Panc1 (cell line): ENCODE data around the gene SLC7A9. TPM values are rescaled to one million over a fixed set of nuclear protein-coding genes. Genes with fewer than 3 reads are reported as not detected.

Experiments
- ATAC-seq: fragments of 200-7000 bp; cut with Tn5 transposase; 2 replicates; pipeline ENCODE4 v1.9.1; 2020; ENCODE audit warnings: mild to moderate bottlenecking, moderate library complexity
- BruUV-seq: library from RNA; stranded (reverse); fragments of 400-500 nt; replicated peaks from 2 replicates; lab custom pipeline; 2021; lab: Mats Ljungman, UMichigan
- CTCF ChIA-PET: fragments of 300-600 bp; sonication (Branson Sonifier 250); formaldehyde crosslinking; loops from one replicate; lab custom pipeline; 2022; ENCODE audit warnings: antibody characterized with exemption; lab: Charles Lee
- POLR2A ChIA-PET: fragments of 300-600 bp; sonication (Branson Sonifier 250); formaldehyde crosslinking; loops from one replicate; lab custom pipeline; 2022; ENCODE audit warnings: antibody characterized with exemption; lab: Charles Lee
- DNase-seq: peaks from one replicate; pipeline ENCODE4 v3.0.0-alpha.2; 2010; ENCODE audit warnings: low read depth, low spot score
- H3K27ac ChIP-seq: 2 replicates; pipeline ENCODE4 v1.5.1; 2011; ENCODE audit warnings: mild to moderate bottlenecking, low read length, inconsistent platforms
- H3K27me3 ChIP-seq: fragments of 200-500 bp; sonication (Bioruptor generic); 2 replicates; pipeline ENCODE4 v1.6.0; 2014; ENCODE audit warnings: low read length, inconsistent platforms; ENCODE audit not compliant: control insufficient read depth, insufficient read depth
- H3K36me3 ChIP-seq: fragments of 200-500 bp; sonication (Bioruptor generic); 2 replicates; pipeline ENCODE4 v1.5.1; 2014; ENCODE audit warnings: inconsistent platforms, mild to moderate bottlenecking, low read length, moderate library complexity; ENCODE audit not compliant: control insufficient read depth, insufficient read depth
- H3K4me1 ChIP-seq: 2 replicates; pipeline ENCODE4 v1.5.1; 2011; ENCODE audit warnings: inconsistent platforms, mild to moderate bottlenecking, low read length, moderate library complexity; ENCODE audit not compliant: control insufficient read depth, insufficient read depth
- H3K4me3 ChIP-seq, 2 experiments: 2 replicates each; pipeline ENCODE4 v1.5.1; 2011 to 2012; ENCODE audit warnings: low read depth in 2 of 2, low read length in 2 of 2, mild to moderate bottlenecking in 2 of 2, inconsistent platforms in 1 of 2, moderate library complexity in 1 of 2
- H3K9me3 ChIP-seq: fragments of 200-500 bp; sonication (Bioruptor generic); 2 replicates; pipeline ENCODE4 v1.5.1; 2014; ENCODE audit warnings: low read depth, mild to moderate bottlenecking, inconsistent platforms, low read length, moderate library complexity; ENCODE audit not compliant: control insufficient read depth, insufficient read depth
- CTCF ChIP-seq: fragments of 450-650 bp; IDR thresholded peaks from 2 replicates; pipeline ENCODE4 v1.5.1; 2017; ENCODE audit warnings: mild to moderate bottlenecking
- POLR2AphosphoS5 ChIP-seq: IDR thresholded peaks from 2 replicates; pipeline ENCODE4 v1.6.1; 2012; ENCODE audit warnings: mild to moderate bottlenecking, low read depth, low read length, moderate library complexity
- REST ChIP-seq, 2 experiments: IDR thresholded peaks; 2 replicates each; pipeline ENCODE4 v1.6.1; 2011 to 2012; ENCODE audit warnings: low read depth in 2 of 2, control low read depth in 1 of 2, low read length in 1 of 2, mild to moderate bottlenecking in 1 of 2, moderate library complexity in 1 of 2; ENCODE audit not compliant: insufficient read depth in 1 of 2
- SIN3A ChIP-seq: IDR thresholded peaks from 2 replicates; pipeline ENCODE4 v1.6.1; 2012; ENCODE audit warnings: low read depth, mild to moderate bottlenecking, low read length, moderate library complexity, borderline replicate concordance; ENCODE audit not compliant: insufficient read depth
- TCF7L2 ChIP-seq: IDR thresholded peaks from 2 replicates; pipeline ENCODE4 v1.6.1; 2011; ENCODE audit warnings: mild to moderate bottlenecking, low read depth, low read length, inconsistent platforms
- in situ Hi-C: cut with HindIII; loops from 2 replicates; pipeline ENCODE4 v1.10.0; 2016; ENCODE audit warnings: low sequenced_read_pairs, low pct_unique_long_range_greater_than_20kb
- intact Hi-C: fragments of 100-400 bp; cut with micrococcal nuclease; formaldehyde crosslinking; loops from one replicate; pipeline ENCODE4 v1.10.0; 2022; ENCODE audit not compliant: unreplicated experiment
- total RNA-seq: library from RNA; stranded (reverse); gene quantifications from one replicate; pipeline ENCODE4 v1.2.1, GENCODE V29; 2021; ENCODE audit not compliant: unreplicated experiment

Gene SLC7A9
- total RNA-seq, 1 experiment from 2014 or later = 0.28 TPM

GRCh38 chr19:32879741-32880140, 10.2 kb upstream of the SLC7A9 start:
- no peak for TF ChIP-seq SIN3A
- TF ChIP-seq CTCF = no peak
- no peak for TF ChIP-seq POLR2AphosphoS5
- TF ChIP-seq REST (IDR thresholded peaks at IDR 0.05; ENCODE audit: insufficient read depth in 1 of 2, low read depth in 2 of 2, low read length in 1 of 2) = no peak
- TF ChIP-seq TCF7L2 = no peak
- no TSS peak for BruUV-seq

GRCh38 chr19:32878988-32879387, 9.4 kb upstream of the SLC7A9 start:
- Histone ChIP-seq H3K27ac (no peak overlapping the region), H3K4me3 (no peak overlapping the region), H3K9me3 (no peaks in the 10 kb centered on the region), H3K4me1 (0 out of 2 replicates have a peak, but pooled peaks cover 2% of the 10 kb centered on the region), H3K36me3 (no peaks in the 10 kb centered on the region), H3K27me3 (no peaks in the 10 kb centered on the region)
- intact Hi-C loops = no loop called here
- ChIA-PET CTCF (no interaction called here), POLR2A (interaction anchor here (0.6 kb wide), 1 partner anchor 19 kb away, joined by 5 read pairs; no protein-coding TSS in a partner anchor)
- no peak for TF ChIP-seq CTCF
- TF ChIP-seq TCF7L2 = no peak
- no peak for TF ChIP-seq REST (IDR thresholded peaks at IDR 0.05; ENCODE audit: insufficient read depth in 1 of 2, low read depth in 2 of 2, low read length in 1 of 2)
- TF ChIP-seq SIN3A = no peak
- no peak for TF ChIP-seq POLR2AphosphoS5
- DNase-seq (no peak), ATAC-seq (no peak)
- in situ Hi-C loops = no loop called here
- no TSS peak for BruUV-seq

More at GRCh38 chr19:32879741-32880140, 10.2 kb upstream of the SLC7A9 start:
- no peak overlapping the region for H3K27ac ChIP-seq
- ChIA-PET POLR2A (no interaction called here), CTCF (no interaction called here)
- H3K36me3 ChIP-seq = no peaks in the 10 kb centered on the region
- H3K4me3 ChIP-seq = no peak overlapping the region
- intact Hi-C loops (no loop called here), in situ Hi-C loops (no loop called here)
- ATAC-seq (no peak), DNase-seq (no peak)
- H3K27me3 ChIP-seq = no peaks in the 10 kb centered on the region
- no peaks in the 10 kb centered on the region for H3K9me3 ChIP-seq
- 0 out of 2 replicates have a peak, but pooled peaks cover 2% of the 10 kb centered on the region for H3K4me1 ChIP-seq
